Retinal pigment epithelial cell (primary cell): ENCODE measurements around the gene ARHGEF11.

Experiments
- DNase-seq: peaks from one replicate; pipeline ENCODE4 v3.0.0-alpha.2; 2010; ENCODE audit warnings: low read depth
- H3K4me3 ChIP-seq: 2 replicates; pipeline ENCODE4 v1.5.1; 2011; ENCODE audit warnings: mild to moderate bottlenecking, low read length, control low read depth, moderate library complexity
- TF ChIP-seq, protein P1 (sequence below): conservative IDR thresholded peaks from 2 replicates; pipeline ENCODE4 v1.5.1; 2011; ENCODE audit warnings: low read depth, low read length, control low read depth, inconsistent platforms

ARHGEF11 gene

DNA sequence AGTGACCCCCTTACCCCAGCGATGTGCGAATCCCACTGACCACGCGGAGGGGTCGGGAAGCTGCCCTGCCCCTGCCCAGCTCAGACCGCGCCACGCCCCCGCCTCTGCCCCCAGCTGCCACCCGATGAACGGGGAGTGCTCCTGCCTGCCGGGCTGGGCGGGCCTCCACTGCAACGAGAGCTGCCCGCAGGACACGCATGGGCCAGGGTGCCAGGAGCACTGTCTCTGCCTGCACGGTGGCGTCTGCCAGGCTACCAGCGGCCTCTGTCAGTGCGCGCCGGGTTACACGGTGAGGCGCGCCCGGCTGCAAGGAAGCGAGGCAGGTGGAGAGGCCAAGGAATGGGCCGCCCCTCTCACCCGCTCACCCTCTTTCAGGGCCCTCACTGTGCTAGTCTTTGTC is 137.0 kb downstream of the ARHGEF11 start:
- TF ChIP-seq, protein P1, sequence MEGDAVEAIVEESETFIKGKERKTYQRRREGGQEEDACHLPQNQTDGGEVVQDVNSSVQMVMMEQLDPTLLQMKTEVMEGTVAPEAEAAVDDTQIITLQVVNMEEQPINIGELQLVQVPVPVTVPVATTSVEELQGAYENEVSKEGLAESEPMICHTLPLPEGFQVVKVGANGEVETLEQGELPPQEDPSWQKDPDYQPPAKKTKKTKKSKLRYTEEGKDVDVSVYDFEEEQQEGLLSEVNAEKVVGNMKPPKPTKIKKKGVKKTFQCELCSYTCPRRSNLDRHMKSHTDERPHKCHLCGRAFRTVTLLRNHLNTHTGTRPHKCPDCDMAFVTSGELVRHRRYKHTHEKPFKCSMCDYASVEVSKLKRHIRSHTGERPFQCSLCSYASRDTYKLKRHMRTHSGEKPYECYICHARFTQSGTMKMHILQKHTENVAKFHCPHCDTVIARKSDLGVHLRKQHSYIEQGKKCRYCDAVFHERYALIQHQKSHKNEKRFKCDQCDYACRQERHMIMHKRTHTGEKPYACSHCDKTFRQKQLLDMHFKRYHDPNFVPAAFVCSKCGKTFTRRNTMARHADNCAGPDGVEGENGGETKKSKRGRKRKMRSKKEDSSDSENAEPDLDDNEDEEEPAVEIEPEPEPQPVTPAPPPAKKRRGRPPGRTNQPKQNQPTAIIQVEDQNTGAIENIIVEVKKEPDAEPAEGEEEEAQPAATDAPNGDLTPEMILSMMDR = no peak
- DNase-seq = no peak
- no peak overlapping the region for H3K4me3 ChIP-seq

GRCh38 chr1:156906206-156906906 is 139.2 kb downstream of the ARHGEF11 start:
- no peak overlapping the region for H3K4me3 ChIP-seq
- no peak for DNase-seq
- TF ChIP-seq, protein P1 = no peak

DNA sequence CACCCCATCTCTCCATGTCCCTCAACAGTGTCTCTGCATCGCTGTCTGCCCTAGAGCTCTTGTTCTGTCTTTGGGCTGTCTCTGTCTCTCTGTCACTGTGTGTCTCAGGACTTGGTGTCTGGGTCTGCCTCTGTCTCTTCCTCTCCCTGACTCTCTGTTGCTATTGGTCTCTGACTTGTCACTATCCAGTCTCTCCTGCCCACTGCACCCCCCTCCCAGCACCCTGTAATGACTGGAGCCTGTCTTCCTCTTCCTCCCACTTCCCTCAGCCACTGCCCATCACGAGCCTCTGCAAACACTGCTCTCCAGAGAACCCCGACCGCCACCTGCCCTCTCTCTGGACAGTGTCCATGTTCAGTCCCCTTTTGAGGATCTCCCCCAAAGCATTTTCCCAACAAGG is 139.9 kb downstream of the ARHGEF11 start:
- no peak overlapping the region for H3K4me3 ChIP-seq
- TF ChIP-seq, protein P1 = no peak
- DNase-seq = no peak

- no peak for DNase-seq
- TF ChIP-seq, protein P1 = no peak
- no peak overlapping the region for H3K4me3 ChIP-seq
Observed at GRCh38 chr1:156905176-156905575, 140.4 kb downstream of the ARHGEF11 start.

DNA sequence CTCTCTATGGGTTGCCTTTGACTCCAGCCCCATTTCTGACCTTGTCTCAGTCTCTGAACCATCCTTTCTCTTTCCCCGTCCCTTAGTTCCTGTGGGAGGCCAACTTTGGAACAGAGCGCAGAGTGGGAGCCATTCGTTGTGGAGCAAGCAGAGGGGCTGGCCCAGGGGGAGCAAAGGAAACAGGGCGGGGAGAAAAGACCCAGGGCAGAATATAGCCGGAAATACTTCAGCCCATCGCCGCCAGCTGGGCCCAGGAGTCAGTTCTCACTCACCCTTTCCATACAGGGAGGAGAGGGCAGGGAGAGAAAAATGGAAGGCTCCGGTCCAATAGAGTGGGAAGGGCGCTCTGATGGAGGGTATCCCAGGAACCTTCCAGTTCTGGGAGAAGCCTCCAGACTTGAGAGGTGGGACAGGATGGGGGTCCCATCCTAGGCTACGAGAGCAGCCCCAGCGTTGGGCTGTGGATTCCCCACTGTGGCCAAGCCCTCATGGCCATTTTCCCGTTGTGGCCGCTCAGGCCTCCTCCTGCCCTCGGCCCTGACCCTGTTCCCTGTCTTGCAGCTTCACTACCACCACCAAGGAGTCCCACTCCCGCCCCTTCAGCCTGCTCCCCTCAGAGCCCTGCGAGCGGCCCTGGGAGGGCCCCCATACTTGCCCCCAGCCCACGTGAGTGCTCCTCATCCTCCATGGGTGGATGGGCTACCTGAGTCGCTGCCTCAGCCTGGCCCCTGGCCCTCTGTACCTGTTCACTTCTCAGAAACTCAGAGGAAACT is 141.2 kb downstream of the ARHGEF11 start:
- no peak overlapping the region for H3K4me3 ChIP-seq
- DNase-seq = no peak
- TF ChIP-seq, protein P1 = no peak

GRCh38 chr1:156903328-156904091 is 142.0 kb downstream of the ARHGEF11 start:
- no peak overlapping the region for H3K4me3 ChIP-seq
- DNase-seq = no peak
- TF ChIP-seq, protein P1 = no peak
